KBM-7 (cell line): ENCODE results near the gene UBAP2.

ENCODE experiments used
- DNase-seq: peaks from one replicate; pipeline ENCODE4 v3.0.0-alpha.2; 2015
- in situ Hi-C: fragments of 300-500 bp; cut with MboI; formaldehyde crosslinking; loops from 2 replicates; pipeline ENCODE4 v1.14.3; 2020; ENCODE audit warnings: low sequenced_read_pairs, low pct_unique_long_range_greater_than_20kb, mixed read lengths

Gene UBAP2

DNA sequence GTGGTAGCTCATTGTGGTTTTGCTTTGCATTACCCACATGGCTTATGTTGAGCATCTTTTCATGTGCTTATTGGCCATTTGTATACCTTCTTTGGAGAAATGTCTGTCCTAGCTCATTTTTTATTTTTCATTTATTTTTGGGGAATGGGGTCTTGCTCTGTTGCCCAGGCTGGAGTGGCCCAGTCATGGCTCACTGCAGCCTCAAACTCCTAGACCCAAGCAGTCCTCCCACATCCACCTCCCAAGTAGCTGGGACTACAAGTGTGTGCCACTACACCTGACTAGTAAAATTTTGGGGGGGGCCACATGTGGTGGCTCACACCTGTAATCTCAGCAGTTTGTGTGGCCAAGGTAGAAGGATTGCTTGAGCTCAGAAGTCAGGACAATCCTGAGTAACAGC, 154.4 kb downstream of the UBAP2 start:
- in situ Hi-C loops: no loop called here
- DNase-seq: no peak

DNA sequence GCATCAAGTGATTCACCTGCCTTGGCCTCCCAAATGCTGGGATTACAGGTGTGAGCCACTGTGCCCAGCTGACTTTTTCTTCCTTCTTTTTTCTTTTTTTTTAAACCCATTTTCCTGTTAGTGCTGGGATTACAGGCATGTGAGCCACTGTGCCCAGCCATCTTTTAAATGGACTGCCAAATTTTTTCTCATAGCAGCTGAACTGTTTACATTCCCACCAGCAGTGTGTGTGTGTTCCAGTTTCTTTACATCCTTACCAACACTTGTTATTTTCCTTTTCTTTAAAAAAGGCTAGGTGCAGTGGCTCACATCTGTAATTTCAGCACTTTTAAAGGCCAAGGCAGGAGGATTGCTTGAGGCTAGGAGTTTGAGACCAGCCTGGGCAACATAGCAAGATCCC, 154.8 kb downstream of the UBAP2 start:
- in situ Hi-C loops: no loop called here
- DNase-seq: no peak

DNA sequence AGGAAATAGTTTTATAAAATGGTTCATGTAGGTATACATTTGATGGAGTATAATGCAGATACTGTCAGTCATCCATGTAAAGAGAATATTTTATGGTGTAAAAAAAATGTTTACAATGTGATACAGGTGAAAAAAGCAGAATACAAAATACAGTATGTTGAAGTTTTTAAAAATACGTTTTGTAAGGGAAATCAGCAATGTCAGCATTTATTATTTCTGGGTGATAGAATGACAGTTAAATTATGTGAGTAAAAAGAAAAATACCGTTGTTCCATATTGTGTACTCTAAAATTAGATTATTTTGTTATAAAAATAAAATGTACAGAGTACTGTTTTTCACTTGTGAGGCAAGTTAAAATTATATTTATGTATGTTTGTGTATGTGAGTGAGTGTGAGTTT, 162.7 kb downstream of the UBAP2 start:
- in situ Hi-C loops: no loop called here
- DNase-seq: no peak

DNA sequence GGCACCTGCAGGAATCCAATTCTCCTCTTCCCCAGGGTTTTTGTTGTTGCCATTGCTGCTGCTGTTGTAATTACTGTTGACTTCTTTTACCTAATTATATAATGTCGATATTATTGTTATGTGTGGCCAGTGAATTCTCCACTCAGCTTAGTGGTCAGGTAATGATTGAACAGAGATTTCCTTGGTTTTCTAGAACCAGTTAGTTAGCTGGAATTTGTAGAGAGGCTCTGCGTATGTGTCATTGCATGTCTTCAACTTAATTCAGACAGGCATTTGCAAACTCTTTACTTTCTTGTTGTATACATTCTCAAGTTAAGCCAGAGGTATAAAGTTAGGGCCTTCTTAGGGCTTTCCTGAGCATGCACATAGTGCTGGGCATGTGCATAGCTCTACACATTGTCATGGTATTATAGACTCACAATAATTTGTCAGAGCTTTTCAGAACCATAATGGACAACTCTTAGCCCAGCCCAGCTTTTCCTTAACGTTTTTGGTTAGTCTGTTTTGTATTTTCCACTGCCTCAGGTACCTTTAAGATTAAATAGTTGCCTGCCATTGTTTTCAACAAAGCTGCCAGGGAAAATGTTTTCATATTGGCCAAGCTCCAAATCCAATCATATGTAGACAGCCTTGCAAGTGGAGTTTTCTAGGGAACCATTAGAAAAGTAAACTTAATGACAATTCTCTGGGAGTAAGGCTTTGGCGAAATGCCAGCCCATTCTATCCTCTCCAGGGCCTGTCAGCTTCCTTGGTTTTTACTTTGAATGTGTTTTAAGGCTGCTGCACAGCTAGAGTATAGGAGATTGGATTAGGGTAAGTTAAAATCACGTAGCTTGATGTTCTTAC, 163.6 kb downstream of the UBAP2 start:
- DNase-seq: no peak
- in situ Hi-C loops: no loop called here

DNA sequence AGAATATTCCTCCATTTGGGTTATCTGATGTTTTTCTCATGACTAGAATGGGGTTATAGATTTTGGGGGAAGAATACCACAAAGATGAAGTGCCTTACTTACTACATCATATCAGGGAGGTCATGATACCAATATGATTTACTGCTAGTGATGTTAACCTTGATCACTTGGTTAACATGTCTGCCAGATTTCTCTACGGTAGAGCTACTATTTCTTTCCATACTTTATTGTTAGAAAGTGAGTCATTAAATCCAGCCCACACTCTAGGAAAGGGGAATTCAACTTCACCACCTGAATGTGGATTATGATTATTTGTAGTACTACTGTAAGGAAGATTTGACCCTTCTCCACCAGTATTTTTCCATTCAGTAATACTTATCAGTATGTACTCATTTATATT, 167.1 kb downstream of the UBAP2 start:
- no peak for DNase-seq
- in situ Hi-C loops: no loop called here

DNA sequence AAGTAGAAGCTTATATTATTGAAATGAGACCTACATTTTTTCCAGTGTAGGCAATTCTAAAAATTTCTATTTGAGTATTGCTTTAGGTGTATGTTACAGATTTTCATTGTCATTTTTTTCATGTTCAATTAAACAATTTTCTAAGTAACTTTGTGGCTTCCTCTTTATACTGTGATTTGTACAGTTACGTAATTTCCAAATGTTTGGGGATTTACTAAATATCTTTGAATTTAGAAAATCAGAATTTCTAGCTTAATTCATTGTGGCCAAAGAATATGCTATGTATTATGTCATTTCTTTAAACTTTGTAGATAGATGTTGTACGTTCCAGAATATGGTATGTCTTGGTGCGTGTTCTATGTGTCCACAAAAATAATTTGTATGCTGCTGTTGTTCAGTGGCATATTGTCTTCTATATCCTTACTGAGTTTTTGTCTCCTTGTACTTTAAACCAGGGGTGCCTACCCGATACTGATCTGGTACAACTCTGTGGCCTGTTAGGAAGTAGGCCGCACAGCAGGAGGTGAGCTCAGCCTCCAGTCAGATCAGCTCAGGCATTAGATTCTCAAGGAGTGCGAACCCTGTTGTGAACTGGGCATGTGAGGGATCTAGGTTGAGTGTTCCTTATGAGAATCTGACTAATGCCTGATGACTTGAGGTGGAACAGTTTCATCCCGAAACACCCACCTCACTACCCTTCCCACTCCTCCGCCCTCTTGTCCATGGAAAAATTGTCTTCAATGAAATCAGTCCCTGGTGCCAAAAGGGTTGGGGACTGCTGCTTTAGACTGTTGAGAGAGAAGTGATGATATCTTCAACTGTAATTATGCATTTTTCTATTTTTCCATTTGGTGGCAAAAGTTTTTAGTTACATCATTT, 168.2 kb downstream of the UBAP2 start:
- in situ Hi-C loops: no loop called here
- no peak for DNase-seq

DNA sequence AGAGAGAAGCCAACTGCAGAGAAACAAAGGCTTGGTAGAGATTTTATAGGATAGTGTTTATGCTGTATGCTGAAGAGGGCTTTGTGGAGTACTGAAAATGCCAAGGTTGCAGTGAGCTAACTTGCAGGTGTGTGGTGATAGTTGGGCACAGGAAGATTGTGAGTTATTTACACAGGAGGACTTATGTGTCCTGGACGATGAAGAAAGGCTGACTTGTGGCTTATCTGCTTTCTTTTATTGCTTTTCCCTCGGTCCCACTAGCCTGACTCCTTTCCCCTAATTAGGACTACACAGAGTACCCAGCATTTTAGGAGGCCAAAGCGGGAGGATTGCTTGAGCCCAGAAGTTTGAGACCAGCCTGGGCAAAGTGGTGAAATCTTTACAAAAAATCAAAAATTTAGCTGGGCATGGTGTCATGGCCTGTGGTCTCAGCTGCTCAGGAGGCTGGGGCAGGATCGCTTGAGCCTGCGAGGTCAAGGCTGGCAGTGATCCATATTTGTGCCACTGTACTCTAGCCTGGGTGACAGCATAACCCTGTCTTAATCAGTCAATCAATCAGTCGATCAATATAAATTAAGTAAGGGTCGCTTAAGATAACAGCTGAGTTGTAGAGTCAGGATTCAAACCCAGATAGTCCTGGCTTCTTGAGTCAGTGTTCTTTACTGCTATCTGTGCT, 169.9 kb downstream of the UBAP2 start:
- DNase-seq: no peak
- in situ Hi-C loops: no loop called here

DNA sequence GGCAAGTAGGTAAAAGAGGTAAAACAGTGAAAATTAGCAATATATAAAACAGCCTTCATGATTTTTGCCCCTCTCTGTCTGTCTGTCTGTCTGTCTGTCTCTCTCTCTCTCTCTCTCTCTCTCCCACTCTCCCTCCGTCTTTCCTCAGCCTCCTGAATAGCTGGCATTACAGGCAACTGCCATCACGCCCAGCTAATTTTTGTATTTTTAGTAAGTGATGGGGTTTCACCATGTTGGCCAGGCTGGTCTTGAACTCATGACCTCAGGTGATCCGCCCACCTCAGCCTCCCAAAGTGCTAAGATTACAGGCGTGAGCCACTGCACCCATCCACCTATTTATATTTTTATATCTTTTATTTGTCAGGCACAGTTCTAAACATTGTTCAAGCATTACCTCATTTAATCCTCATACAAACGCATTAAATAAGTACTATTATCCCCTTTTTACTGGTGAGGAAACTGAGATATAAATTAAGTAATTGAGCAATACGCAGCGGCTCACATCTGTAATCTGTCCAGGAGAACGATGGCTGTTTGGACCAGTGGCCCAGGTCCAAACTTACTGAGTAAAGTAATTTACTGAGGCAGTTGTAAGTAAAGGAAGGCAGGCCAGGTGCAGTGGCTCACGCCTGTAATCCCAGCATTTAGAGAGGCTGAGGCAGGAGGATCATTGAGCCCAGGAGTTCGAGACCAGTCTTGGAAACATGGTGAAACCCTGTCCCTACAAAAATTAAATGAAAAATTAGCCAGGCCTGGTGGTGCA, 170.8 kb downstream of the UBAP2 start:
- in situ Hi-C loops: no loop called here
- no peak for DNase-seq
